HG03039 (cell line): ENCODE data around the gene EHD3.

Experiments used
- ATAC-seq: cut with Tn5 transposase; IDR thresholded peaks from one replicate; pipeline ENCODE4 v1.9.1; 2021; ENCODE audit warnings: mild to moderate bottlenecking, moderate library complexity; ENCODE audit not compliant: unreplicated experiment

The EHD3 gene

GRCh38 chr2:31254237-31255203 lies 20.6 kb downstream of the EHD3 start:
- no peak for ATAC-seq

DNA sequence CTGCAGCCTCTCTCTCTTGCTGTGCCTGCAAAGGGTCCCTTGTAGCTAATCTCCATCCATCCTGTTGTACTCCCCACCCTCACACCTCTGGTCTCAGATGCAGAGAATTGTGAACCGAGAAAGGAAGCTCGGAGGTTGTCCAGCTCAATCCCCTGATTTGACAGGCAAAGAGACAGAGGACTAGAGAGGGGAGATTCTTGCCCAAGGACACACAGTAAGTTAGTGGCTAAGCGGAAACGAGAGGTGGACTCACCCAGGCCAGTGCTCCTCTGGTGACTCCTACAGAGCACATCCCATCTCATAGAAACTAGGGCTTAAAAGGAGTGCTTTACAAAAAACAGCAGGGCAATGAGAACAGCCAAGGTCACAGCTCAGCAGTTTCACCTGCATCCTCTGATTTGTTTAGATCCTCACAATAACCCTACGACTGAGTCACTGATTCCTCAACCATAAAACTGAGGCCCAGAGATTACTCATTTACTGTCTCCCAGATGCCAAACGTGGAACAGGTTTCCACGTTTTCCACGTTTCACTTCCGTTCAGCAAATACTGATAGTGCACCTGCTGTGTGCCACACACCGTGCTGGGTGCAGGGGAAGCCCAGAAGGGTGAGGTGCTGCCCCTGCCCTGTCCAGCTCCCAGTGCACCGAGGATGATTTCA lies 22.1 kb downstream of the EHD3 start:
- ATAC-seq = peak; percentile 65

GRCh38 chr2:31256611-31257382 lies 22.8 kb downstream of the EHD3 start:
- peak; percentile 8 for ATAC-seq

DNA sequence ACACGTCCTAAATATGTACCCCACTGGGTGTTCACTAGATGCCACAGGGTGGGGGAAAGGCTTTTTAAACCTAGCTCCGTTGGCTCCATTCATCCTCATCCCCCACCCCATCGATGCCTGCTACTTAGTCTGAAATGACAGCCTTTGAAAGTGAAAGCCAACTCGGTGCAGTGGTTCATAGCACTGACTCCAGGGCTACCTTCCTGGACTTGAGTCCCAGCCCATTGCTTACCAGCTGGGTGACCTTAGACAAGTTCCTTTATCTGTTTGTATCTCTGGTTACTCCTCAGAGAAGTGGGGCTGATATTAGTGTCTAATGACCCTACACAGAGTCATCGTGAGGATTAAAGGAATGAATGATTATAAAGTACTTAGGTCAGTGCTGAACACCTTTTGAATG lies 24.4 kb downstream of the EHD3 start:
- peak; percentile 43 for ATAC-seq

GRCh38 chr2:31259075-31259474 lies 25.1 kb downstream of the EHD3 start:
- ATAC-seq = no peak

DNA sequence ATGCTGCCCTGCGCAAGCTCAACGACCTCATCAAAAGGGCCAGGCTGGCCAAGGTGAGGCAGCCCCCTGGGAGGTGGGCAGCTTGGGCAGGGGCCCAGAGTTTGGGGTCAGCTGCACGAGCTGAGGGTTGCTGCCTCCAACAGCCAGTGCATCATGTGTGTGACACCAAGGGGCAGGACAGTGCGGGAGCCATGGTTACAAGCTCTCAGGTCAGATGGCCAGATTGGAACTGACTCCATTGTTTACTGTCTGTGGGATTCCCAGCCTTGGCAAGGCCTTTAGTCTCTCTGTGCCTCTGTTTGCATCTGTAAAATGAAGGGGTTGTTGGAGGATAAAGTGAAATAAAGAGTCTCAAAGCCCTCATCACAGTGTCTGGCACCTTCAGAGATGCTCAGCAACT lies 26.9 kb downstream of the EHD3 start:
- ATAC-seq = no peak

DNA sequence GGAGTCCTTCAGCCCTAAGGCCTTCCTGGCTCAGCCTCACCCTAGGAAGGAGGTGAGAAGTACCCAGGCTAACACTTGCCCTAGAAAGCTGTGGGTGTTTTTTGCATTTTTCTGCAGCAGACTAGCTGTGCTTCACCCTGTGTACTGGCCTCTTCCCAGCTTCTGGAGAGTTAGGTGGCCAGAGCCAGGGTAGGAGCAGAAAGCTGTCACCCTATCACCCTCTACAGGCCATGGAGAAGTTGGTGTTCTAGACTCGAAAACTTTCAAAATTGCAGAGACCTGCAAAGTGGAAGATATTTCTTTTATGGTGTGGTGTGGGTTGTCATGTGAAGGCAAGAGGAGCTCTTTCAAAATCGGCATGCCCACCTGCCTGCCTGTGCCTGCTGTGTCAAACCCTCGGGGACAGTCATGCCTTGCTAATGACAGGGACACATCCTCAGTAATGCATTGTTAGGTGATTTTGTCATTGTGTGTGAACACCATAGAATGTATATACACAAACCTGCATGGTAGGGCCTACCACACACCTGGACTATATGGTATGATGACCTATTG lies 29.8 kb downstream of the EHD3 start:
- ATAC-seq = no peak

DNA sequence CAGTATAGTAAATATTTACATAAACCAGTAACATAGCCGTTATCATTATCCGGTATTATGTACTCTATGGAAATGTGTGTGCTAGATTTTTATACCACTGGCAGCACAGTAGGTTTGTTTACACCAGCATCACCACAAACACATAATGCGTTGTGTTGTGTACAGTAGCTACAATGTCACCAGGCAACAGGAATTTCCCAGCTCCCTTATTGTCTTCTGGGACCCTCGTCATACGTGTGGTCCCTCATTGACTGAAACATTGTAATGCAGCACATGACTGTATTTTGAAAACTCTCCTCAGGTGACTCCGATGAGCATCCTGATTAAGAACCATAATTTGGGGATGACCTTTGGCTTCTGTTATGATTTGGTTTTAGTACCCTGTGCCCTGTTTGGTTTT lies 31.3 kb downstream of the EHD3 start:
- ATAC-seq = no peak

DNA sequence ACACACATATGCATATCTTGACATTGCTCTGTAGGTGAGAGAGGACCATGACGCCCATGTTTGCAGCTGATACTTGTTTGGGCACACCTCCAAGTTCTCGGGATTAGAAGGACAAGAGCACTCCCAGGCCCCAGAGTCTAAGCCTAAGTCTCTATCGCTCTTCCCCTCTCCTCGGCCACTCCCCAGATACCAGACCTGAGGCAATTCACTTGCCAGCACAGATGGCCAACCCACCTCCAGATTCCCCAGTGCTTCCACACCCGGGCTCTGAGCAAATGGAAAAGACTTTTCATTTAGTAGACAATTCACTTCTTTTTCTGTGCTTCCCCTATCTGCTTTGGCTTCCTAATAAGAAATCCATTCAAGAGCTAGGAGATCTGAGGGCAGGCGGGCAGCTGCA lies 32.9 kb downstream of the EHD3 start:
- ATAC-seq = no peak

GRCh38 chr2:31267437-31268120 lies 33.6 kb downstream of the EHD3 start:
- no peak for ATAC-seq

DNA sequence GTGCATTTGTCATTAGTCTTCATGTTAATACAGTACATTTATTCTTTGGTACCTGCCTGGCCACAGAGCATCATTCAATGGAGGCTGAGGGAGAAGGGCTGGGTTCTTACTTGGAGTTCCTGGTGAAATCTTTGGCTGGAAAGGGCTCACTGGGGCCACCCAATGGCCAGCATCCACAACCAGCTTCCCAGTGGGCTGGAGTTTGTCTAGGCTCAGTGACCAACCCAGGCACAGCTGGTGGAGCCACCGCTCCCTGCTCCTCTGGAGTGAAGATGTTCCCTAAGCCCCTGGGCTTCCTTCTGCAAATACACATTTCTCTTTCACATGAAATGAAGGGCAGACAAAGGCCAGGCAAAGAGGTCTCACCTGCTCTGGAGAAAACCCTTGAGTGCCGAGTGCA lies 34.4 kb downstream of the EHD3 start:
- no peak for ATAC-seq

DNA sequence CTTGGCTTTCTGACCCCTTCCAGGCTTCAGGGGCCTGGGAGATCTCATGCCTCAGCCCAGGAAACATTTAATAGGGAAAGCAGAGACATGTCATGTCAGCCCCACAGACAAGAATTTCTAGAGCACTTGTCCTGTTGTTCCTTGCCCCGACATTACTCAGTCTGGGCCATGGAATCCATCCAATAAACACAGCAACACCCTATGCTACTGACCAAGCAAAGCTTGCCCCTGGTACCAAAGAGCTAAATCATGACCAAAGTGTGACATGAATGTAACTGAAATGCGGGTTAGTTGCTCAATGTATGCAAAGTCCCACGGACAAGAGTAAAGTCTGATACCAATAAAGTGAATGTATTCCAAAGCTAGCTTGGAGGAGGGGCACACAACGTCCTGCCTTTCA lies 35.1 kb downstream of the EHD3 start:
- no peak for ATAC-seq

- ATAC-seq = no peak
These were observed 36.2 kb downstream of the EHD3 start for GRCh38 chr2:31270131-31270530.

GRCh38 chr2:31270822-31271231 lies 36.9 kb downstream of the EHD3 start:
- no peak for ATAC-seq

DNA sequence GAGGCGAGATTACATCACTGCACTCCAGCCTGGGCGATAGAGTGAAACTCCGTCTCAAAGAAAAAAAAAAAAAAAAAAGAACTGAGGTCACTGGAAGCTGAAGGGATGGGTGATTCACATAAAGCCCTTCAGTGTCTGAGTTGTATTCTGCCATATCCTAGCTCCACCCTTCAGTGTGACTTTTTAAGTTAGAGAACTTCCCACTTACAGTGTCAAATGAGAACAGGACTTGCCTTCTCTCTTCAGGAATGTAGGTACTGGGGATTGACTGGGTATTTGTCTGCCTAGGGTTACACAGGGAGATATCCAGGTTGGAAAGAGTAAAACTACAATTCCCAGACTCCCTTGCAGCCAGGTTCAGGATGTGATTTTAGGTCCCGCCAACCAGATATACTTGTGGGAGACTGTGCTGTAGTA lies 37.9 kb downstream of the EHD3 start:
- no peak for ATAC-seq

DNA sequence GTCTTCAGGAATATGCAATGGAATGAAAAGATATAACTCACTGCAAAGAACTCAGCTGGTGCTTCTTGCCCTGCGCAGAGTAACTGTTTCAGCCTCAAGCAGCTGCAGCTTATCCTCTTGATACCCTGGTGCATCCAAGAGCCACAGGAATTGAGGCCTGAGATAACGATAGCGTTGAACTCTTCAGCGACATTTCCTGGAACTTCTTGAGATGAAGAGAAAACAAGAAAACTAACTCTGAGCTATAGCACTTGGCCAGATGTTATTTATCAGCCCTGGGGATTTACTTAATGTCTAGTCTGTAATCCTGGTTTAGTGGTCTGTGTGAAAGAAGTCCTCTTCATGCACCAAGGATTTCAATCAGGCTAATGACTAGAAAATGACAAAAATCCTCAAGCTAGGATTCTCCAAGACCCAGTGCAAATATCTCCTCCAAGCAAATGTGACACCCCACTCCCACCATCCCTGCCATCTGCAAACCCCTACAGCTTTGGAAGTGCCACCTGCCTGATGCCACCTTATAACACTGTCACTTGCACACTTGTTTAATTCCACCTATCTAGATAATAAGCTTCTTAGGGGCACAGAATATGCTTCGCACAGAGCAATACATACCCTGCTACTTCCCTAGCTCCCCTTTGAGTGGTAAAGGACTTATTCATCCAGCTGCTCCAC lies 40.6 kb downstream of the EHD3 start:
- no peak for ATAC-seq

GRCh38 chr2:31275976-31276375 lies 42.0 kb downstream of the EHD3 start:
- ATAC-seq = no peak

GRCh38 chr2:31277621-31278020 lies 43.7 kb downstream of the EHD3 start:
- no peak for ATAC-seq

GRCh38 chr2:31282634-31283033 lies 48.7 kb downstream of the EHD3 start:
- no peak for ATAC-seq
